ENCODE data around the gene CELSR2.
A peak's percentile ranks its signal among the peaks of the same experiment; 100 is the strongest.
"Not testable (repeated sequence)": the region's sequence is repeated elsewhere in the genome, so short reads cannot be mapped to it uniquely, and the experiment has no call there.

CELSR2 gene

DNA sequence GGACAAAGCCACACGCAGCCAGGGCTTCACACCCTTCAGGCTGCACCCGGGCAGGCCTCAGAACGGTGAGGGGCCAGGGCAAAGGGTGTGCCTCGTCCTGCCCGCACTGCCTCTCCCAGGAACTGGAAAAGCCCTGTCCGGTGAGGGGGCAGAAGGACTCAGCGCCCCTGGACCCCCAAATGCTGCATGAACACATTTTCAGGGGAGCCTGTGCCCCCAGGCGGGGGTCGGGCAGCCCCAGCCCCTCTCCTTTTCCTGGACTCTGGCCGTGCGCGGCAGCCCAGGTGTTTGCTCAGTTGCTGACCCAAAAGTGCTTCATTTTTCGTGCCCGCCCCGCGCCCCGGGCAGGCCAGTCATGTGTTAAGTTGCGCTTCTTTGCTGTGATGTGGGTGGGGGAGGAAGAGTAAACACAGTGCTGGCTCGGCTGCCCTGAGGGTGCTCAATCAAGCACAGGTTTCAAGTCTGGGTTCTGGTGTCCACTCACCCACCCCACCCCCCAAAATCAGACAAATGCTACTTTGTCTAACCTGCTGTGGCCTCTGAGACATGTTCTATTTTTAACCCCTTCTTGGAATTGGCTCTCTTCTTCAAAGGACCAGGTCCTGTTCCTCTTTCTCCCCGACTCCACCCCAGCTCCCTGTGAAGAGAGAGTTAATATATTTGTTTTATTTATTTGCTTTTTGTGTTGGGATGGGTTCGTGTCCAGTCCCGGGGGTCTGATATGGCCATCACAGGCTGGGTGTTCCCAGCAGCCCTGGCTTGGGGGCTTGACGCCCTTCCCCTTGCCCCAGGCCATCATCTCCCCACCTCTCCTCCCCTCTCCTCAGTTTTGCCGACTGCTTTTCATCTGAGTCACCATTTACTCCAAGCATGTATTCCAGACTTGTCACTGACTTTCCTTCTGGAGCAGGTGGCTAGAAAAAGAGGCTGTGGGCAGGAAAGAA is 25.5 kb downstream of the CELSR2 start:
- no peak for DNase-seq (ENCODE audit: low read depth in 2 of 3, low spot score in 2 of 3)

DNA sequence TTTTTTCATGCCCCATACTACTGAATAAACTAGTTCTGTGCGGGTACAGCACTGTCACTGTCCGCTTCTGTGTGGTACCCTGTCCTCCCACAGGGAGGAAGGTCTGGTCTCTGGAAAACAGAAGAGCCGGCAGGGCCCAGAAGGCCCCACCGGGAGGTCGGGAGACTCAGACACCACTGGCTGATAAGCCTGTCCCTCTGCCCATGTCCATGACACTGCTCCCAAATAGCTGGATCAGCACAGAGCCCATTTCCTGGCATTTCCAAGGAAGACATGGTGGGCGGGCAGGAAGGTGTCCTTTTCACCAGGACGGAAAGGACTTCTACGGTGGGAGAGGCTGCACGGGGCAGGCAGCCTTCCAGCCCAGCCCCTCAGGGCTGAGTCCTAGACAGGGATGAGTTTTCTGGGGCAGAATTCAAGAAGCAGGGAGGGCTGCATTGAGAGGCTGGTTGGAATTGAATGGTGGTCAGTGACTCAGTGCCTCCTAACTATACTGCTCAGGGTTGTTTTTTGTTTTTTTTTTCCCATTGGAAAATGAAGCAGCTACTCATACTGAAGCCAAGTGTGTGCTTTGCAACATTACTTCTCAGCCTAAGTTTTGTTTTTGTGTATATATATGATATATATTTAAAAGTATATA is 26.5 kb downstream of the CELSR2 start:
- DNase-seq (ENCODE audit: low read depth in 2 of 3, low spot score in 2 of 3): no peak

DNA sequence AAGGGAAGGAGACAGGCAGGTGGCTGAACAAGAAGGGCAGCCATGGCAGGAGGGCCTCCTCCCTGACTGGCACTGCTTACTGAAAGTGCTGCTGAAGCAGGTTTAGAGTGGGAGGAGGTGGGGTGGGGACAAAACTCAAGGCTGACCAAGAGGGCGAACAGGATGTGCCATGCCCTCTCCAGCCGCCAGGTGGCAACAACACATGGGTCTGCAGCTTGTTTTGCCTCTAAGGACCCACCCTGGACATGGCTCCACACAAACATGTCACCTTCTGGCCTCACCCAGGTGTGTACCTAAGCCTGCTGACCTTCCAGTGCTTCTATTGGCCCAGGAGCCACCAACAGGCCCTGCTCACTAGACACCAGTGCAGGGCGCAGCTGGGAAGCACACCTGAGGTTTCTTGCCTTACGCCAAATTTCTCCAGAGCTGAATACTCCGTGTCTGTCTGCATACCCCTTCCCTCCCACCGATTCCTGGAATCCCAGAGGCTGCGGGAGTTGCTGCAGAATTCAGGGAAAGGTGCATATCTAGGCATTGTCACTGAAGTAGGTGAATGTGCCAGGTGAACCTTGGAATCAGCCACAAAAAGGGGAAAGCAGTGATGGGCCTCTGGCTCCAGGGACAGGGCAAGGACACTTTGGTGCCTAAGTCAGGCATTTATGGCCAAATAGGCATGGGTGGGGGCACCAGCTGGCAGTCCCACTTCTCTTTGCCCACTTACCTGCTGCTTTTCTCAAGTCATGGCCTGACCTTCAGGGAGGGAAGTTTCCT is 28.3 kb downstream of the CELSR2 start:
- DNase-seq (ENCODE audit: low read depth in 2 of 3, low spot score in 2 of 3): peak; percentile 39 to 50 (median 41)

DNA sequence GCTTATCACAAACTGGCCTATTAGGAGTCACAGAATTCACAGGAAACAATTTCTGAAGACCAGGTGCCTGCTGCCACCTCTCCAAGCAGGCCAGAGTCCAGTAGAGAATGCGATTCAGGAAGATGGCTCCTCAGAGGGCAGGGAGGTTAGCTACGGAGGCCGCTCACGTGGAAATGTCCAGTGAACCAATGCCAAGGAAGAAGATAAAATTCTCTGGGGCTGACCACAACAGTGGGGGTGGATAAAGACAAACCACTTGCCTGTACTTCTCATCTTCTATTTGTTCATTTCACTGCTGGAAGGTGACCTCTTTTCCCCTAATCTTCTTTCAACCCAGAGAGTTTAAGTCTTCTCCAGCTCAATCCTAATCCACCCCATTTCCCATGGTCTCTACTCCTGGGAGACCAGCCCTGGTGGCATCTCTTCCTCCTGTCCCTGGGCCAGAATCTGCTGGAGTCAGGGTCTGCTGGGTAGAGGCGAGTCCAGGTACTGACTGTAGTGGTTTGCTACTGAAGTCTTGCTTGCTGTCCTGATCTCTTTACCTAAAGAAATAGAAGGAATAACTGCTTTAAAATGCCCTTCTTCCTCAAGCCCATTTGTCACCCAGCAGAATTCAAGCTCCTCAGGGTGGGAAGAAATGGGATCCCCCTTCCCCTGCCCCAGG is 30.4 kb downstream of the CELSR2 start:
- DNase-seq (ENCODE audit: low read depth in 2 of 3, low spot score in 2 of 3): no peak

DNA sequence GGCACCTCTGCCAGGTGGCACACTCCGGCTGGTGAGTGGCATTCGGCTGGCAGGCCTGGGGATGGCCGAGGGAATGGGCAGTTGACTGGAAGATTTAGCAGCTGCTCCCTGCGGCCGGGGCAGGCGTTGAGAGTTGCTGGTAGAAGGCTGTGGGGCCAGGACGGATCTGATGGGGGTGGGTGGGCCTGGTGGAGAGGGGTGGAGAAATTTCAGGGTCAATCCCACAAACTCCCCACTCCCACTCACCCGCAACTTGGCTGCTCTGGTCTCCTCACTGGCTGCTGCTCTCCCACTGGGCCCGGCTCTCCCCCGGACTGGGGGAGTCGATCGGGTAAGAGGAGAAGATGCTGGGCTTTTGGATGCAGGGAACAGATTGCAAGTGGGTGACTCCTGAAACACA is 31.5 kb downstream of the CELSR2 start:
- no peak for DNase-seq (ENCODE audit: low read depth in 2 of 3, low spot score in 2 of 3)

DNA sequence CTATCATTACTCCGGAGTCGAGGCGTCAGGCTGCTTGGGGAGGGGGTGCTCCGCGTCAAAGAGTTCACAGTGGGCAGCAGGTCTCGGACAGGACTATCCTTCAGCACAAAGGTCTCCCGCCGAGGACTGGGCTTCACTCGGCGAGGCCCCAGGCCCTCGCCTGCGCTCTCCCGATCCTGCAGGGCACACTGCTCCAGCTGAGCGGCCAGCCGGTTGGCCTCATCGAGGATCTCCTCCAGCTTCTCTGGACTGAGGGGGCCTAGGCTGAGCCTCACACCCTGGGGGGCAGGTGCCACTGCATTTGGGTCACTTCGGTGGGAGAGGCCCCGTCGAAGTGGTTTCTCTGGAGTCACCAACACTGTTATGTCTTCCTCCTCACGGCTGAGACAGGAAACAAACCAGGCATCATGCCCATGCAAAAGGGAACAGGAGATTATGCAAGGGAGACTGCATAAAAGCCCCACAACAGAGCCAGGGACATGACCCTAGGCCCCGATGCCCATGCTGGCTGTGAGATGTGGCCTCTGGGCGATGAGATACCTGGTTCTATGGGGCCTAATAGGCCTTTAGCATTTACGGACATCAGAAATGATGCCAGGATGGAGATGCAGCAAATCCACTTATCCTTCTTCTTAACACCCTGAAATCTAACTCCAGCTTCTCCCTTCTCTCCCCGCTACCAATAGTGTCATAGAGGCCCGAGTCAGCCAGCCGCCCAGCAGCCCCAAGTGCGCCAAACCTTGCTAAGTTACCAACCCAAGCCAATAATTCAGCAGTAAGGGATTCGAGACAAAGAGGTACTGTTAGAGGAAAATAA is 32.5 kb downstream of the CELSR2 start:
- no peak for DNase-seq (ENCODE audit: low read depth in 2 of 3, low spot score in 2 of 3)

DNA sequence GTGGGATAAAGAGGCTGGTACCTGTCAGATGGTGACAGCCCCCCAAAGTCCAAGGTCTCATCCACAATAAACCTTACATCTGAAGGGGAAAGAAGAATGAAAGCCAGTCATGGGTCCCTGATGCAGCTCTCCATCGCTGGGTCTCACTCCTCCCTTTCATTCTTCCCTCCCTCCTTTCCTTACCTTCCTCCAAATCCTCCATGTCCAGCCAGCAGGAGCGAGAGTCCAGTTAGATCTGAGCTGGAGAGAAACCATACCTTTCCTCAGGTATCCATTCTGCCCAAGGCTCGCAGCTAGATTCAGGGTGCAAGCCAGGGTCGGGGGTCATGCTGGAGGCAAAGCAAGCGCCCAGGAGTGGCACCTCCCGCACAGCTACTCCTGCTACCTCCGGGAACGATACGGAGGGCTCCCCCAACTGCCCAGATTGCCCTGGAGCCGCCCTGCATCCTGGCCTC is 33.2 kb downstream of the CELSR2 start:
- no peak for DNase-seq (ENCODE audit: low read depth in 2 of 3, low spot score in 2 of 3)

DNA sequence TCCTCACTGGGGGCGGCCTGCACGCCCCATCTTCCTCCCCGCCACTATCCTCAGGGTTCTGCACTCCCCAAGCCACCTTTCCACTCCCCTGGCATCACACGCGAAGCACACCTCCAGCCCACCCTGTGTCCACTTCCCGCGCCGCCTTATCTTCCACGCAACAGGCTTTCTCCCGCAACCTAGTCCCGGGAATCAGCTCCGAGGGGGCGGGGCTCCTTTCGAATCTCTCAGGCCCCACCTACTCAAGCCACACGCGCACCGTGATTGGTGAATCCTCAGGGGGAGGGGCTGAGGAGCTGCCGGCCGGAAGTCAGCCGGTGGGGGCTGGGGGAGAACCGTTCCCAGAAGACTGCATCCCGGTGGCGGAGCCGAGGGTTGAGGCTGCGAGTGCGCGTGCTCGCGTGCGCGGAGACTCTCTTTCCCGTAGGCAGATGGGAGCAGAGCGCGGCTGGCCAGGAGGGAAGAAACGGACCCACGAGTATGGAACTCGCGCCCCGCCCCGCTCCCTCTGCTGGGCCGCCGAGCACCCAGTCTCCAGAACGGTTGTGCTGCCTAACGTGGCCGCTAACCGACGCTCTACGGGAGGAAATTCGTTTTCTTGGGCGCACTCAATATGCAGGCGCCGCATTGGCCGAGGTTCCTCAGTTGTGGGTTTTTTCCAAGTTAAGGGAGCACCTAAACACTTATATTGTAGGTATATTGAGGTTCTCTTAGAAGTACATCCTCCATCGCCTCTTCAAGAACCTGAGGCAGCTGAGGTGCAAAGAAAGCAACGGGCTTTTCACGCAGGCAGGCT is 33.8 kb downstream of the CELSR2 start, which contains the start of gene PSRC1:
TSS of gene PSRC1 (minus strand) at position 194 of the 796 bp plus-strand sequence.
- peak; percentile 74 to 81 (median 78) for DNase-seq (ENCODE audit: low read depth in 2 of 3, low spot score in 2 of 3)

DNA sequence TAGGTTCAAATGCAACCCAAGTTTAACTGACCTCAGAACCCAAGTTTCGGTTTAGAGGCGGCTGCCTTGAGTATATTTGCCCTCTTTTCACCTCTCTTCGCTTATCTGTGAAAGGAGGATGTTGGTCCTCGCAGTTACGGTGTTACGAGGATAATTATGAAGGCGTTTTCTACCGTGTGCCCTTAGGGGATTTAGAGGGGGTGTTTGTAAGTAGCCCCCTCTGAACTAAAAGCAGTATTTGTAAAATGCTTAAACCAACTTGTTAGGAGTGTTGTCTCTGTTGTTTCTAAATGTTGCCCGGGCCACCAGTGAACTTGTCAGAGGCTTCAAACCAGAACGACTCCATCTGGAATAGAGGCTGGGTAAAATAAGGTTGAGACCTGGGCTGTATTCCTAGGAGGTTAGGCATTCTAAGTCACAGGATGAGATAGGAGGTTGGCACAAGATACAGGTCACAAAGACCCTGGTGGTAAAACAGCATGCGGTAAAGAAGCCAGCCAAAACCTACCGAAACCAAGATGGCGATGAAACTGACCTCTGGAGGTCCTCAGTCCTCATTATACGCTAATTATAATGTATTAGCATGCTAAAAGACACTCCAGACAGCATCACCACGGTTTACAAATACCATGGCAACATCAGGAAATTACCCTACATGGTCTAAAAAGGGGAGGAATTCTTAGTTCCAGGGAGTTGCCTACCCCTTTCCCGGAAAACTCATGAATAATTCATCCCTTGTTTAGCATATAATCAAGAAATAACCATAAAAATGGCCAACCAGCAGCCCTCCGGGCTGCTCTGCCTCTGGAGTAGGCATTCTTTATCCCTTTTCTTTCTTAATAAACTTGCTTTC is 34.6 kb downstream of the CELSR2 start:
- no peak for DNase-seq (ENCODE audit: low read depth in 2 of 3, low spot score in 2 of 3)

DNA sequence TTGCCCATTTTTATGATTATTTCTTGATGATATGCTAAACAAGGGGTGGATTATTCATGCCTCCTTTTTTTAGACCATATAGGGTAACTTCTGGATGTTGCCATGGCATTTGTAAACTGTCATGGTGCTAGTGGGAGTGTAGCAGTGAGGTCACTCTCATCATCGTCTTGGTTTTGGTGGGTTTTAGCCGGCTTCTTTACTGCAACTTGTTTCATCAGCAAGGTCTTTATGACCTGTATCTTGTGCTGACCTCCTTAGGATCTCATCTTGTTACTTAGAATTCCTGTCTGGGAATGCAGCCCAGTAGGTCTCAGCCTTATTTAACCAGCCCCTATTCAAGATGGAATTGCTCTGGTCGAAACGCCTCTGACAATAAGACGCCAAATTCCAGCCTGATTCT is 37.4 kb downstream of the CELSR2 start:
- not testable (repeated sequence) for DNase-seq (ENCODE audit: low read depth in 2 of 3, low spot score in 2 of 3)

DNA sequence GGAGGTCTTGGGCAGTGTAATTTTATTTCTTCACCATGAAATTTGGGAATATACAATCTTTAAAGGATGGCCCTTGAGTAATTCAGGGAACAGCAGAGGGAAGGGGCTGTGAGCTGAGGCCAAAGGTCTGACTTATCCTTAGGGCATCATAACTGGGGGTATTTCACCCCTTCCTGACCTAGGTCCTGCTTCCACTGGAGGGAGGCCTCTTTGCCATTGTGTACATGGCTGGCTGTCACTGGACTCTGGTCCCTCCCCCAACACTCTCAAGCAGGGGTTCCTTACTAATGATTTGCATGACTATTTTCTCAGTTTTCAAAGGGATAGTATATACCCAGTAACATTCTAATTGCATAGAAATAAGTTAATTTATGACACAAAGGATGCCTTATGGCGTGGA is 40.8 kb downstream of the CELSR2 start:
- DNase-seq (ENCODE audit: low read depth in 2 of 3, low spot score in 2 of 3): no peak

DNA sequence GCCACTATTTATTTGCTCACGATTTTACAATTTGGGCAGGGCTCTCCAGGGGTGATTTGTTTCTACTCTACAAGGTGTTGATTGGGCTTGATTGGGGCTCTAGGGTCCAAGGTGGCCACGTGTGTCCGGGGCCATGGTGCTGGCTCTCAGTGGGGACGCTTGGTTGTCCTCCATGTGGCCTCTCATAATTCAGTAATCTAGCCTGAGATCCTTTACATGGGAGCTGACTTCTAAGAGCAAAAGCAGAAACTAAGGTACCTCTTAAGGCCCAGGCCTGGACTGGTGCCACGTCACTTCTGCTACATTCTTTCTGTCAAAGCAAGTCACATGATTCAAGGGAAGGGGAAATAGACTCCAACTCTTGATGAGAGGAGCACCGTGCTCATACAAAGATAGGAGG is 41.7 kb downstream of the CELSR2 start:
- no peak for DNase-seq (ENCODE audit: low read depth in 2 of 3, low spot score in 2 of 3)

DNA sequence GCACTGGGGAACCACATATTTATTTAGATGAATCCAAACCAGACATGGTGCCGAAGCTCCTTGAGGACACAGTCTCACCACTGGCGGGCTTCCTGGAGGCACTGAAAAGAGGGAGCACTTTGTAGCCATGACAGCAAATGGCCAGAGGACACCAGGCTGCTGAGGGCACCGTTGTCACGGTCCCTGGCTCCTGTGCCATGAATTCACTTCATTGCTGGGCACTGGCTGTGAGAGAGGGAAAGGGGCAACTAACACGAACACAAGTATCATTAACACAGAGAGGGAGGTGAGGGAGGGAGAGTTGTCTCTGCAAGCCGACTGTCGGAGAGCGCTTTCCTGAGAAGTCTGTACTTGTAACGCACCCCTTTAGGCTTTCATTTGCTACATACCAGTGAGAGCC is 43.0 kb downstream of the CELSR2 start:
- DNase-seq (ENCODE audit: low read depth in 2 of 3, low spot score in 2 of 3): no peak

DNA sequence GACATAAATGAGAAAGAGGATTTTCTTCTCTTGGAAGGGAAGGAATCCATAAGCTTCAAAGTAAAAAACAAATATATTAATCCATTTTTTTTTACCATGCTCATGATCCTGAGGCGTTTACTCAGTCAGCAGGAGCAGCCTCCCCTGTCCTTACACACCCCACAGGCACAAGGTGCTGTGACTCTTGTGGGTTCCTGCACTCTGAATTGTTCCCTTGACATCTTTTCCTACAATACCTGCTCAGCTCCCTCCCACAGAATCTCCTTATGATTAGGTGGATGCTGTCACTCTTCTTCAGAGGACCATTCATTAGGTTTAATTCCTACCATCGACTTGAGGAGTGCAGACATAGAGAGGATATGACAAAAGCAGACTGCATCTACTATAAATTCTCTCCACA is 43.7 kb downstream of the CELSR2 start:
- DNase-seq (ENCODE audit: low read depth in 2 of 3, low spot score in 2 of 3): no peak

DNA sequence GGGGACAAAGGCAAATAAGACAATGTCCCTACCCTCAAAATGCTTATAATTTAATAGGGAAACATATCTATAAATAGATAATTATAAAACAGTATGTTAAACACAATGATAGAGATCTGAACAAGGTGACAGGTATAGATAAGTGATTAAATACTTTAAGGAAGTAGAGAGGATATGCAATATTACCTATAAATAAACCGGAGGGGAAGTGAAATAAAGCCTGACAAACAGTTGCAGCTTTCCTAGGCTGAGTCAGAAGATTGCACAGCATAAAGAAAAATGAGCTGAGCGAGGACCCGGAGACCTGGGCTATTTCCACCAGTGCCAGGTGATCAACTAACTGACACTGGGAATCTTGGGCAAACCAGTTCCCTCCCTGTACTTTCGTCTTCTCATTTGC is 45.1 kb downstream of the CELSR2 start:
- DNase-seq (ENCODE audit: low read depth in 2 of 3, low spot score in 2 of 3): no peak

DNA sequence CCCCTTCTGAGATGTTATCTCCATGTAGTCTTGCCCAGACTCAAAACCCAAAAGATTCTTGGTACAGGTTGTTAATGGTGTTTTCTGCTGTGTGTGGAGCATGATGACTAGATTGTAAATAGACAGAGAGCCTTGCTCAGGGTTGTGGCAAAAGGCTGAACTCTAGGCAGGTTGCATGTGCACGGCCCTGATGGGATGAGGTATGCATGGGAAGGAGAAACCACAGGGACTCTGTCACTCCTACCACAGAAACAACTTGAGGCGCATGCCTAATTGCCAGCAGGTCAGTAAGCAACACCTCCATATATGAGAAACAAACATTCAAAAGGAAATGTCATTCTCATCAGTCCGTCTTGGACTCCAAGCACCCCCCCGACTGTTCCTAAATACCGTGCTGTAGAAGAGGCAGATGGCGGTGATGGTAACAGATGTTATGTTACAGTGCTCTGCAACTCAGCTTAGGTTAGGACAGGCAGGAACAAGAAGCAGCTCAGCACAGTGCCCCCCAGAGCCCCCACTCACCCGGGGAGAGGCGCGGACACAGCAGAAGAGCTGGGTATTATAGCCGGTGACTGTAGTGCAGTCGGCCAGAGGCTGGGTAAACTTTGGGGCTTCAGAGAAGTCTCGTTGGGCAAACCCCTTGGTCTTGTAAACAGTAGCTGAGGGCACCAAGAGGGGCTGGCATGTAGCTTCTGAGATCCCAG is 46.5 kb downstream of the CELSR2 start:
- no peak for DNase-seq (ENCODE audit: low read depth in 2 of 3, low spot score in 2 of 3)

DNA sequence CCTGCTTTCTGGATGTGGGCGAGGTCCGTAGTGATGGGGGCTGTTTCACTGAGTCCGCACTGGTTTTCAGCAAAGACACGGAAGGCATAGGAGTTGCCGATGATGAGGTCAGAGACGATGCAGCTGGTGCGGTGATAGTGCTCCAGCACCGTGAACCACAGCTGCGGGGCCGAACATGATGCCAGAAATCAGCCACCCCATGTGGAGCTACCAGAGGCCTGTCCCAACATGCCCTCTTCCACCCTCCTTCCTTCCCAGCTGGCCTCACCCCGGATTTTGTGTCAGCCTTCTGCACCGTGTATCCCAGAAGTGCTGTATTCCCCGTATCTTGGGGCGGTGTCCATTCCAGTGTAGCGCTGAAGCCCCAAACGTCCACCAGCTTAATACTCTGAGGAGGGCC is 47.4 kb downstream of the CELSR2 start:
- no peak for DNase-seq (ENCODE audit: low read depth in 2 of 3, low spot score in 2 of 3)
